ENCODE data around the gene LSM5. TPM values are rescaled to one million over a fixed set of nuclear protein-coding genes. Genes with fewer than 3 reads are reported as not detected.
"Not testable (repeated sequence)": the region's sequence is repeated elsewhere in the genome, so short reads cannot be mapped to it uniquely, and the experiment has no call there.

Gene LSM5
- total and polyA plus RNA-seq, 3 donors from 2014 or later: 18.9 to 42.6 (median 19.6) TPM

GRCh38 chr7:32501522-32501921, 11.3 kb upstream of the LSM5 start:
- no peak for DNase-seq
- intact Hi-C loops (cut with DNase I; ENCODE audit: low total_unique reads): no loop called here
- Histone ChIP-seq H3K27ac (no peak overlapping the region), H3K4me1 (peaks cover 14% of the 10 kb centered on the region), H3K4me3 (no peak overlapping the region), H3K36me3 (ENCODE audit: low read depth, missing control alignments) (no peaks in the 10 kb centered on the region), H3K27me3 (no peaks in the 10 kb centered on the region), H3K9me3 (no peaks in the 10 kb centered on the region)
- 44 to 64% methylated on average over 1 of the region's 1 CpG for WGBS, 2 donors
- no peak for TF ChIP-seq POLR2A (IDR thresholded peaks at IDR 0.05)
- no peak for TF ChIP-seq CTCF (IDR thresholded peaks at IDR 0.05)

DNA sequence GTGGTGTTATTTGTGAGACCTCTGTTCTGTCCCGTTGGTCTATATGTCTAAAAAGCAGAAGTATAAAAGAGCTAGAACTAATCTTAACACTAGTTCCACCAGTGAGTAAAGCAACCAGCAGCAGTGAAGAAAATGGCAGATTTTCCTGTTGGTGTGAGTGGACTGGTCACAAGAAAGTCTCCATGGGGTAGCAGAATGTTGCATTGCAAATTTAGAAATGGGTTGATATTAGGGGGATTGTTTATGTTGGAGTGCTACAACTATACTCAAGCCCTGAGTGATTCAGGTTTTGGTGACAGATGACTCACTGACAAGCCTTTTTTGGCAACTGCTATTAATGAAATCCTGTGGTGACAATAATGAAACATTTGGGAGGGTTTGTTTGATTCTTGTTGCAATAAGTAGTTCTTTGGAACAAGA, 10.8 kb upstream of the LSM5 start:
- Histone ChIP-seq H3K27ac (peak overlapping the region in 1 of 2 donors; percentile 17), H3K4me3 (no peak overlapping the region), H3K4me1 (peaks cover 20% of the 10 kb centered on the region), H3K27me3 (no peaks in the 10 kb centered on the region), H3K9me3 (no peaks in the 10 kb centered on the region), H3K36me3 (ENCODE audit: low read depth, missing control alignments) (no peaks in the 10 kb centered on the region)
- no peak for DNase-seq
- no peak for TF ChIP-seq POLR2A (IDR thresholded peaks at IDR 0.05)
- no peak for TF ChIP-seq CTCF (IDR thresholded peaks at IDR 0.05)
- WGBS, 2 donors: 56 to 72% methylated on average over 1 of the region's 1 CpG
- intact Hi-C loops (cut with DNase I; ENCODE audit: low total_unique reads): no loop called here

DNA sequence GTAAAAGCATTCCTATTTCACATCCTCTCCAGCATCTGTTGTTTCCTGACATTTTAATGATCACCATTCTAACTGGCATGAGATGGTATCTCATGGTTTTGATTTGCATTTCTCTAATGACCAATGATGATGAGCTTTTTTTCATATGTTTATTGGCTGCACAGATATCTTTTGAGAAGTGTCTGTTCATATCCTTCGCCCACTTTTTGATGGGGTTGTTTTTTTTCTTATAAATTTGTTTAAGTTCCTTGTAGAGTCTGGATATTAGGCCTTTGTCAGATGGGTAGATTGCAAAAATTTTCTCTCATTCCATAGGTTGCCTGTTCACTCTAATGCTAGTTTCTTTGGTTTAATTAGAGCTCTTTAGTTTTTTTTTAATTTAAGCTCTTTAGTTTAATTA, 10.0 kb upstream of the LSM5 start:
- peaks cover 21% of the 10 kb centered on the region for H3K4me1 ChIP-seq

DNA sequence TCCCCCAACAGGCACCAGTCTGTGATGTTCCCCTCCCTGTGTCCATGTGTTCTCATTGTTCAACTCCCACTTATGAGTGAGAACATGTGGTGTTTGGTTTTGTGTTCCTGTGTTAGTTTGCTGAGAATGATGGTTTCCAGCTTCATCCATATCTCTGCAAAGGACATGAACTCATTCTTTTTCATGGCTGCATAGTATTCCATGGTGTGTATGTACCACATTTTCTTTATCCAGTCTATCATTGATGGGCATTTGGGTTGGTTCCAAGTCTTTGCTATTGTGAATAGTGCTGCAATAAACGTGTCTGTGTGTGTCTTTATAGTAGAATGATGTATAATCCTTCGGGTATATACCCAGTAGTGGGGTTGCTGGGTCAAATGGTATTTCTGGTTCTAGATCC, 9.6 kb upstream of the LSM5 start:
- 84 to 88% methylated on average over 2 of the region's 2 CpGs for WGBS, 2 donors
- H3K27me3 ChIP-seq; DNase-seq; H3K27ac ChIP-seq; intact Hi-C loops (cut with DNase I; ENCODE audit: low total_unique reads); H3K4me3 ChIP-seq; H3K9me3 ChIP-seq; H3K36me3 ChIP-seq (ENCODE audit: low read depth, missing control alignments): not testable (repeated sequence)
- H3K4me1 ChIP-seq: peaks cover 21% of the 10 kb centered on the region

More for the DNA sequence above, 10.0 kb upstream of the LSM5 start:
- H3K9me3 ChIP-seq; DNase-seq; H3K4me3 ChIP-seq; H3K27me3 ChIP-seq; H3K36me3 ChIP-seq (ENCODE audit: low read depth, missing control alignments); H3K27ac ChIP-seq; intact Hi-C loops (cut with DNase I; ENCODE audit: low total_unique reads): not testable (repeated sequence)
- WGBS, 2 donors: 98 to 100% methylated on average over 1 of the region's 1 CpG

GRCh38 chr7:32496052-32496813, 6.1 kb upstream of the LSM5 start:
- TF ChIP-seq CTCF (IDR thresholded peaks at IDR 0.05) (no peak), POLR2A (IDR thresholded peaks at IDR 0.05) (no peak)
- Histone ChIP-seq H3K9me3 (no peaks in the 10 kb centered on the region), H3K4me1 (peaks cover 20% of the 10 kb centered on the region), H3K4me3 (peak overlapping the region; percentile 94 to 96), H3K27ac (peak overlapping the region; percentile 96), H3K36me3 (ENCODE audit: low read depth, missing control alignments) (no peaks in the 10 kb centered on the region), H3K27me3 (no peaks in the 10 kb centered on the region)
- intact Hi-C loops (cut with DNase I; ENCODE audit: low total_unique reads): no loop called here
- DNase-seq: no peak
- WGBS, 2 donors: 2% methylated on average over 10 of the region's 10 CpGs
